NCI-H2081 (cell line): Measurements from ENCODE around the gene TRIM7.
"Not testable (repeated sequence)": the region's sequence is repeated elsewhere in the genome, so short reads cannot be mapped to it uniquely, and the experiment has no call there.

ENCODE experiments used
- DNase-seq, 2 experiments: peaks; one replicate each; lab custom pipeline; 2025; lab: John Stamatoyannopoulos, UW

Gene TRIM7

DNA sequence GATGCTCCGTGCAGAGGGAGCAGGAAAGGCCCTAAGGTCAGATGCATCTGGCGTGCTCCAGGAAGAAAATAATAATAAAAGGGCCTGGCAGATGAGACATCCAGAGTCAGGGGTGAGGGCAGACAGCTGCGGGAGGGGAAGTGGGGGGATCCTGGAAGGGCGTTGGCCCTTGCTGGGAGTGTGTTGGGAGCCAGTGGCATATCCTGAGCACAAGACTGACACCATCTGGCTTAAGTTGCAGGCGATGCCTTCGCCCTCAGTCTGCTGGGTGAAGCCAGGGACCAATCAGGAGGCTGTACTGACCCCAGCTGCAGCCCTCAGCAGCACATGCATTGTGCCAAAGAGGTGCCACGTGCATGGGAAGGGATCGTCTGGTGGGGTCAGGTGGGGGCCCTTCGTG is 53.9 kb downstream of the TRIM7 start:
- DNase-seq = no peak

DNA sequence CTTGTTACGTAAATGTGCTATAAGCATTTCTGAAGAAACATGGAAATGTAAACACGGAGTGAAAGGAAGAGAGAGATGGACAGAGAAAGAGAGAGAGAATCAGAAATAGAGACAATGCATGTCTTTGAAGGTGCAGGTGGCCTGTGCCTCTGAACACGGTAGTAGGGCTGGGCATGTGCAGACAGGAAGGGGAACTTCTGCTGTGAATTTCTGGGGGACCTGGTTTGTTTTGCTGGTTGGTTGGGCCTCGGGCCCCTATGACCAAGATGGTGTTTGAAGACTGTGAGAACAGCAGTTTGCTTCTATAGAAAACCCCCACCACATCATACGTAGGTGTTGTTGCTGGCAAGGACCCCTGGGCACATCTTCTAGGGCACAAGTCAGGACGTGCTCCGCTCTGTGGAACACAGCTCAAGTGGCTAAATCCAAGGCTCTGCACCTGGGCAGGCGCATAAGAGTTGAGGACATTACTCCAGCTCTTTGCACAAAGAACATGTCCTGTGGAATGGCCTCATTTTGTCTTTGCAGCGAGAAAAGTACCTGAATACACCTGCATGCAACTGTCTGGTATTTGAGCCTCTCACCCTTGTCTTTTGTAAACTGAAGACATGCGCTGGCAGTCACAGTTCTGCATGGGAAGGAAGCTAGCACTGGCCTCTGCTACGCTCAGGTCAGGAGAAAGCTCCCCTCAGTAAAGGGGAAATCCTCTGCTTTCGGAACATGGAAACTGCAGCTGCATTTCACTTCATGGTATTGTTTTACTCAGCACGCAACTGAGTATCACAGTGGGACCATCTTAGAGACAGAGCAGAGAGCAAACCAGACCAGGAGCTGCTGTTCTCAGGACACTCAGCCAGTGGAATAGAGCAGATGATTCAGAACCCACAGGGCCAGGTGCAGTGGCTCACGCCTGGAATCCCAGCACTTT is 54.9 kb downstream of the TRIM7 start:
- no peak for DNase-seq

DNA sequence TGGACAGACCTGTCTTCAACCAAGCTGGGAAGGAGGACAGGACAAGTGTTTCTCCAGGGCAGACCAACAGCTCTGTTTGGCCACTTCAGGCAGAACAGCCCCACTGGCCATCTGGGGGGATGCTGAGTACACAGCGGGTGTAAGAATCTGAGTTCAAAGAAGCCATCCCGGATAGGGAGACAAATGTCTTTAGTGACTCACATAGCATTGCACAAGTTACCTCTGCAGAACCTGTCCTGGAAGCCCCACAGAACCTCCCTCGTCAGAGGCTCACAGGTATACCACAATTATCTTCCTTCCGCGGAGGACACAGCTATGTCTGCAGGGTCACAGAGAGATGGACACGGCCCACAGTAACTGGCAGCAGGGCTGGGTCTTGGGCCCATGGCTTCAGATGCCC is 55.6 kb downstream of the TRIM7 start:
- DNase-seq = no peak

DNA sequence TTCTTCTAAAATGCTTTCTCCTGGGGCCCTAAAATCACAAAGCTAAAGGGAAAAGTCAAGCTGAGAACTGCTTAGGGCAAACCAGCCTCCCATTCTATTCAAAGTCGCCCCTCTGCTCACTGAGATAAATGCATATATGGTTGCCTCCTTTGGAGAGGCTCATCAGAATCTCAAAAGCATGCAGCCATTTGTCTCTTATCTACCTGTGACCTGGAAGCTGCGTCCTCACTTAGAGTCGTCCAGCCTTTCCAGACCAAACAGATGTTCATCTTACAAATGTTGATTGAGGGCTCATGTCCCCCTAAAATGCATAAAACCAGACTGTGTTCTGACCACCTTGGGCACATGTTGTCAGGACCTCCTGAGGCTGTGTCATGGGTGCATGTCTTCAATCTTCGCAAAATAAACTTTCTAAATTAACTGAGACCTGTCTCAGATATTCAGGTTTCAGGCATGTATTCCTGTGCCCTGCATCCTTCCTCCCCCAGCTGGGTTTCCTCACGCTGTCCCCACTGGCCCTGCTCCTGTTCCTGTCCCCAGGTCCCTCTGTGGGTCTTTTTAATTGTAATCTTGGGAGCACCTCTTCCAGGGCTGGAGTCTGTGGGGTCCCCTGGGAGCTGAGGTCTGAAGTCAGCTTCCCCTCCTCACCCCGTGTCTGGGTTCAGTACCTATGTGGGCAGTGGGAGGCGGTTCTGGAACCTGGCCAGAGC is 57.9 kb downstream of the TRIM7 start, which contains the start of gene OR2V2:
OR2V2 (plus strand) TSS at position 660 of the 710 bp plus-strand sequence. CDS start 7,357 bp downstream, outside the sequence.
- DNase-seq = not testable (repeated sequence)

DNA sequence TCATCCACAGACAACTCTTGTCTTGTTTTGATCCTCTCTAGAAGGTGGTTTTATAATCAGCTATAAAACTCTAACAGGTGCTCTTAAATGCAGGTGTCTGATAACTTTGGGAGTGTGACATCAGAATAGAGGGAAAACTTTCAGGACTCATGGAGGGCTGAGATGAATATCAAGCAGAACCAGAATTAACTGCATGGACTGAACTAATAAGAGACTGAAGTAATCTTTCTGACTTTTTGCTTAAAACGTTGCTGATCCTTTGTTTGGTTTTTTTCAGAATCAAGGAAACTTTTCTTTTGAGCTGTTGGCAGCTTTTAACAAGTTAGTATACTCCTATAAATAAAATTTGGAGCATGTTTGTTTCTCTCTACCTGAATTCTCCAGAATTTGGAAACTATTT is 59.9 kb downstream of the TRIM7 start:
- DNase-seq = no peak
